Endothelial cell of umbilical vein (primary cell): Measurements from ENCODE around the gene PARP8. TPM values are rescaled to one million over a fixed set of nuclear protein-coding genes. Genes with fewer than 3 reads are reported as not detected.
"Not testable (repeated sequence)": the region's sequence is repeated elsewhere in the genome, so short reads cannot be mapped to it uniquely, and the experiment has no call there.

ENCODE experiments used
- BruUV-seq: library from RNA; stranded (reverse); fragments of 400-500 nt; replicated peaks from 2 replicates; lab custom pipeline; 2021; lab: Mats Ljungman, UMichigan
- CTCF ChIA-PET: fragments of 300-600, 350-600 bp; sonication (Branson Sonifier 250); formaldehyde crosslinking; loops from one replicate; lab custom pipeline; 2021; ENCODE audit warnings: antibody characterized with exemption, inconsistent platforms; lab: Charles Lee
- POLR2A ChIA-PET: fragments of 300-600, 350-600 bp; sonication (Branson Sonifier 250); formaldehyde crosslinking; loops from one replicate; lab custom pipeline; 2021; ENCODE audit warnings: antibody characterized with exemption, inconsistent platforms; lab: Charles Lee
- DNase-seq: peaks from one replicate; pipeline ENCODE4 v3.0.0-alpha.2; 2011; ENCODE audit warnings: low read depth, low spot score
- FAIRE-seq: peaks from 2 replicates; lab custom pipeline; 2011; peaks lifted over from hg19 to GRCh38; lab: Jason Lieb, UNC
- H2AFZ ChIP-seq: 2 replicates; pipeline ENCODE4 v1.6.0; 2012; ENCODE audit warnings: low read depth, low read length, control low read depth, inconsistent platforms
- H3K27ac ChIP-seq: 2 replicates; pipeline ENCODE4 v1.5.1; 2011; ENCODE audit warnings: low read depth, mild to moderate bottlenecking, control low read depth, low read length, moderate library complexity; ENCODE audit not compliant: insufficient read depth
- H3K27me3 ChIP-seq, 2 experiments: 2 replicates each; pipeline versions ENCODE4 v1.6.0 to v1.6.1; 2011; ENCODE audit warnings: low read length in 2 of 2, mixed read lengths in 1 of 2; ENCODE audit not compliant: control insufficient read depth in 2 of 2, insufficient read depth in 2 of 2
- H3K36me3 ChIP-seq, 2 experiments: 2 replicates in 1 of 2; 3 replicates in 1 of 2; pipeline ENCODE4 v1.5.1; 2011; ENCODE audit warnings: low read length in 2 of 2, mild to moderate bottlenecking in 1 of 2, moderate library complexity in 1 of 2; ENCODE audit not compliant: control insufficient read depth in 2 of 2, insufficient read depth in 2 of 2; ENCODE audit errors: extremely low read depth in 1 of 2
- H3K4me1 ChIP-seq: 3 replicates; pipeline ENCODE4 v1.5.1; 2011; ENCODE audit warnings: mild to moderate bottlenecking, low read length; ENCODE audit not compliant: control insufficient read depth, insufficient read depth; ENCODE audit errors: extremely low read depth
- H3K4me2 ChIP-seq: 2 replicates; pipeline ENCODE4 v1.6.1; 2011; ENCODE audit warnings: low read length, control low read depth, mixed read lengths; ENCODE audit not compliant: insufficient read depth
- H3K4me3 ChIP-seq, 3 experiments: fragments of 200-600 bp in 1 of 3; sonication (generic), shearing (Covaris generic) in 1 of 3; replicated peaks in 1 of 3; 2 replicates each; pipeline ENCODE4 v1.5.1; 2011 to 2016; ENCODE audit warnings: control low read depth in 3 of 3, low read length in 3 of 3, mild to moderate bottlenecking in 2 of 3, inconsistent platforms in 1 of 3, low read depth in 1 of 3, moderate library complexity in 1 of 3; ENCODE audit not compliant: insufficient read depth in 1 of 3
- H3K79me2 ChIP-seq: 2 replicates; pipeline ENCODE4 v1.6.0; 2012; ENCODE audit warnings: low read length, inconsistent platforms; ENCODE audit not compliant: control insufficient read depth, insufficient read depth
- H3K9ac ChIP-seq: replicated peaks from 2 replicates; pipeline ENCODE3; 2011; ENCODE audit warnings: low read length, control low read depth; ENCODE audit not compliant: insufficient read depth; ENCODE audit errors: extremely low read depth
- H3K9me1 ChIP-seq: replicated peaks from 3 replicates; pipeline ENCODE4 v1.6.0; 2011; ENCODE audit warnings: mild to moderate bottlenecking, low read length; ENCODE audit not compliant: control insufficient read depth, insufficient read depth; ENCODE audit errors: extremely low read depth
- H3K9me3 ChIP-seq: replicated peaks from 2 replicates; pipeline ENCODE4 v1.5.1; 2012; ENCODE audit warnings: low read length, inconsistent platforms; ENCODE audit not compliant: control insufficient read depth, insufficient read depth
- H4K20me1 ChIP-seq: replicated peaks from 2 replicates; pipeline ENCODE3; 2011; ENCODE audit warnings: mild to moderate bottlenecking, low read length; ENCODE audit not compliant: control insufficient read depth, insufficient read depth; ENCODE audit errors: extremely low read depth
- EZH2 ChIP-seq: IDR thresholded peaks from 2 replicates; pipeline ENCODE4 v1.6.1; 2012; ENCODE audit warnings: borderline replicate concordance, low read depth, mild to moderate bottlenecking, moderate library complexity, low read length, inconsistent platforms; ENCODE audit not compliant: severe bottlenecking
- FOS ChIP-seq: IDR thresholded peaks from 2 replicates; pipeline ENCODE4 v1.6.1; 2011; ENCODE audit warnings: mild to moderate bottlenecking, low read length, moderate library complexity, borderline replicate concordance; ENCODE audit not compliant: insufficient read depth
- GATA2 ChIP-seq: IDR thresholded peaks from 2 replicates; pipeline ENCODE4 v1.7.0; 2011; ENCODE audit warnings: low read depth, mild to moderate bottlenecking, moderate library complexity, mixed read lengths, low read length; ENCODE audit not compliant: insufficient read length, insufficient read depth
- JUN ChIP-seq: IDR thresholded peaks from 2 replicates; pipeline ENCODE4 v1.6.1; 2011; ENCODE audit warnings: borderline replicate concordance, low read depth; ENCODE audit not compliant: insufficient read length, insufficient read depth
- MYC ChIP-seq: IDR thresholded peaks from one replicate; pipeline ENCODE4 v1.6.1; 2011; ENCODE audit warnings: mild to moderate bottlenecking, low read depth, low read length
- POLR2A ChIP-seq: IDR thresholded peaks from 2 replicates; pipeline ENCODE4 v1.6.1; 2012; ENCODE audit warnings: low read depth, mild to moderate bottlenecking, control low read depth, low read length
- POLR2AphosphoS5 ChIP-seq: IDR thresholded peaks from 2 replicates; pipeline ENCODE4 v1.6.1; 2012; ENCODE audit warnings: low read depth, mild to moderate bottlenecking, control low read depth, low read length, moderate library complexity; ENCODE audit not compliant: insufficient read depth
- dilution Hi-C: fragments of 300-500 bp; cut with MboI; formaldehyde crosslinking; loops from one replicate; pipeline ENCODE4 v1.15.0; 2019; ENCODE audit warnings: low sequenced_read_pairs; ENCODE audit not compliant: extremely low pct_ligation_motif_present
- intact Hi-C: fragments of 100-400 bp; cut with micrococcal nuclease; formaldehyde crosslinking; loops from one replicate; pipeline ENCODE4 v1.10.0; 2022
- polyA plus RNA-seq, 4 experiments: library from polyadenylated mRNA; depleted of rRNA in 3 of 4; stranded (reverse) in 3 of 4; unstranded in 1 of 4; fragments of >200 nt; gene quantifications; 2 replicates each; pipeline versions ENCODE4 v1.2.1 to v1.2.3, GENCODE V29; 2011 to 2012; ENCODE audit warnings: missing spikeins in 1 of 4
- total RNA-seq: library from RNA; stranded (reverse); gene quantifications from 2 replicates; pipeline ENCODE4 v1.2.3, GENCODE V29; 2021
- TF ChIP-seq, protein P1 (sequence below), 2 donors: IDR thresholded peaks; 1 replicate in 1 of 2; 2 replicates in 1 of 2; pipeline ENCODE4 v1.5.1; 2011; ENCODE audit warnings: low read length in 2 of 2, mild to moderate bottlenecking in 2 of 2, moderate library complexity in 2 of 2, control low read depth in 1 of 2, inconsistent platforms in 1 of 2, low read depth in 1 of 2; ENCODE audit not compliant: insufficient read depth in 1 of 2; ENCODE audit errors: extremely low read depth in 1 of 2
- TF ChIP-seq, protein P2 (sequence below): IDR thresholded peaks from 2 replicates; pipeline ENCODE4 v1.6.1; 2011; ENCODE audit not compliant: insufficient read depth, insufficient read length

The PARP8 gene
- total and polyA plus RNA-seq, 2 donors (not counting 3 experiments of a cell fraction or from before 2014, with no cell fraction given) = 0.03 to 0.60 TPM

DNA sequence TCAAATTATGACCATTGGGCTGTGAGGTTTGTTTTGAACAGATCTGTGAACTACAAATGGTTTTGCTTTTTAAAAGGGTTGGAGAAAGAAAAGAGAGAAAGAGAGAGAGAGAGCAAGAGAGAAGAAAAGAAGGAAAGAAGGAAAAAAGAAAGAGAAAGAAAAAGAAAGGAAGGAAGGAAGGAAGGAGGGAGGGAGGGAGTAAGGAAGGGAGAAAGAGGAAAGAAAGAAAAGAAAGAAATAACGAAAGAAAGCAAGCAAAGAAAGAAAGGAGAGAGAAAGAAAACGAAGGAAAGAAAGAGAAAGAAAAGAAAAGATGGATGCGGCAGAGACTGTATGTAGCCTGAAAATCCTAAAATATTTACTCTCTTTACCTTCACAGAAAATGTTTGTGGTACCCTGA is 104.0 kb downstream of the PARP8 start:
- Histone ChIP-seq H3K4me1 (no peaks in the 10 kb centered on the region), H3K9me3 (no peaks in the 10 kb centered on the region), H3K9me1 (no peaks in the 10 kb centered on the region), H3K9ac (no peak overlapping the region), H3K4me3 (no peak overlapping the region), H4K20me1 (no peaks in the 10 kb centered on the region), H3K79me2 (no peaks in the 10 kb centered on the region), H3K36me3 (no peaks in the 10 kb centered on the region), H2AFZ (no peak overlapping the region), H3K27ac (no peak overlapping the region), H3K4me2 (no peak overlapping the region), H3K27me3 (no peaks in the 10 kb centered on the region)
- POLR2A ChIA-PET = no interaction called here
- TF ChIP-seq JUN (no peak), MYC (no peak), POLR2AphosphoS5 (no peak), POLR2A (no peak), GATA2 (no peak), EZH2 (no peak), FOS (no peak)
- TF ChIP-seq, protein P1, sequence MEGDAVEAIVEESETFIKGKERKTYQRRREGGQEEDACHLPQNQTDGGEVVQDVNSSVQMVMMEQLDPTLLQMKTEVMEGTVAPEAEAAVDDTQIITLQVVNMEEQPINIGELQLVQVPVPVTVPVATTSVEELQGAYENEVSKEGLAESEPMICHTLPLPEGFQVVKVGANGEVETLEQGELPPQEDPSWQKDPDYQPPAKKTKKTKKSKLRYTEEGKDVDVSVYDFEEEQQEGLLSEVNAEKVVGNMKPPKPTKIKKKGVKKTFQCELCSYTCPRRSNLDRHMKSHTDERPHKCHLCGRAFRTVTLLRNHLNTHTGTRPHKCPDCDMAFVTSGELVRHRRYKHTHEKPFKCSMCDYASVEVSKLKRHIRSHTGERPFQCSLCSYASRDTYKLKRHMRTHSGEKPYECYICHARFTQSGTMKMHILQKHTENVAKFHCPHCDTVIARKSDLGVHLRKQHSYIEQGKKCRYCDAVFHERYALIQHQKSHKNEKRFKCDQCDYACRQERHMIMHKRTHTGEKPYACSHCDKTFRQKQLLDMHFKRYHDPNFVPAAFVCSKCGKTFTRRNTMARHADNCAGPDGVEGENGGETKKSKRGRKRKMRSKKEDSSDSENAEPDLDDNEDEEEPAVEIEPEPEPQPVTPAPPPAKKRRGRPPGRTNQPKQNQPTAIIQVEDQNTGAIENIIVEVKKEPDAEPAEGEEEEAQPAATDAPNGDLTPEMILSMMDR (IDR thresholded peaks at IDR 0.05; ENCODE audit: extremely low read depth in 1 of 2, insufficient read depth in 1 of 2, low read depth in 1 of 2, low read length in 2 of 2) = no peak
- TF ChIP-seq, protein P2, sequence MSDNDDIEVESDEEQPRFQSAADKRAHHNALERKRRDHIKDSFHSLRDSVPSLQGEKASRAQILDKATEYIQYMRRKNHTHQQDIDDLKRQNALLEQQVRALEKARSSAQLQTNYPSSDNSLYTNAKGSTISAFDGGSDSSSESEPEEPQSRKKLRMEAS = no peak
- CTCF ChIA-PET = no interaction called here
- intact Hi-C loops (no loop called here), dilution Hi-C loops (no loop called here)
- FAIRE-seq (no peak), DNase-seq (no peak)
- no TSS peak for BruUV-seq

DNA sequence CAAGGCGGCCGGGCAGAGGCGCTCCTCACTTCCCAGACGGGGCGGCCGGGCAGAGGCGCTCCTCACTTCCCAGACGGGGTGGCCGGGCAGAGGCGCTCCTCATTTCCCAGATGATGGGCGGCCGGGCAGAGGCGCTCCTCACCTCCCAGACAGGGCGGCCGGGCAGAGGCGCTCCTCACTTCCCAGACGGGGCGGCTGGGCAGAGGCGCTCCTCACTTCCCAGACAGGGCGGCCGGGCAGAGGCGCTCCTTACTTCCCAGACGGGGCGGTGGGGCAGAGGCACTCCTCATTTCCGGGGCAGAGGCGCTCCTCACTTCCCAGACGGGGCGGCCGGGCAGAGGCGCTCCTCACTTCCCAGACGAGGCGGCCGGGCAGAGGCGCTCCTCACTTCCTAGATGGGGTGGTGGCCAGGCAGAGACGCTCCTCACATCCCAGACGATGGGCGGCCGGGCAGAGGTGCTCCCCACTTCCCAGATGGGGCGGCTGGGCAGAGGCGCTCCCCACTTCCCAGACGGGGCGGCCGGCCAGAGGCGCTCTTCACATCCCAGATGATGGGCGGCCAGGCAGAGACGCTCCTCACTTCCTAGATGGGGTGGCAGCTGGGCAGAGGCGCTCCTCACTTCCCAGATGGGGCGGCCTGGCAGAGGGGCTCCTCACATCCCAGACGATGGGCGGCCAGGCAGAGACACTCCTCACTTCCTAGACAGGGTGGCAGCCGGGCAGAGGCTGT is 108.2 kb downstream of the PARP8 start:
- CTCF ChIA-PET, H3K9me3 ChIP-seq, H3K27ac ChIP-seq, POLR2A ChIA-PET, H2AFZ ChIP-seq, H3K4me3 ChIP-seq, H4K20me1 ChIP-seq, H3K9me1 ChIP-seq, H3K4me2 ChIP-seq, H3K27me3 ChIP-seq, intact Hi-C loops, DNase-seq, H3K4me1 ChIP-seq, dilution Hi-C loops, H3K79me2 ChIP-seq, BruUV-seq, H3K36me3 ChIP-seq, FAIRE-seq, H3K9ac ChIP-seq: not testable (repeated sequence)
